Psoas muscle (tissue), 8 donors: Measurements from ENCODE around the gene CRB1. TPM values are rescaled to one million over a fixed set of nuclear protein-coding genes. Genes with fewer than 3 reads are reported as not detected.

Experiments
- ATAC-seq, 4 donors: fragments of 200-7000 bp; cut with Tn5 transposase; one replicate each; pipeline ENCODE4 v1.9.1; 2020; ENCODE audit warnings: moderate library complexity in 3 of 4, mild to moderate bottlenecking in 2 of 4
- DNase-seq, 2 donors: peaks; one replicate each; pipeline ENCODE4 v3.0.0-alpha.2; 2020
- H3K27ac ChIP-seq: fragments of 200-600 bp; one replicate; pipeline ENCODE4 v1.8.0; 2022
- H3K27me3 ChIP-seq, 3 donors: fragments of 200-600 bp in 1 of 3; one replicate each; pipeline versions ENCODE4 v1.6.1 to v1.8.0; 2013 to 2022; ENCODE audit warnings: low read length in 2 of 3, mild to moderate bottlenecking in 2 of 3, moderate library complexity in 1 of 3; ENCODE audit not compliant: insufficient read depth in 3 of 3
- H3K36me3 ChIP-seq, 2 donors: fragments of 200-600 bp in 1 of 2; one replicate each; pipeline versions ENCODE4 v1.6.1 to v1.8.0; 2013 to 2022; ENCODE audit warnings: low read depth in 1 of 2, mild to moderate bottlenecking in 1 of 2, moderate library complexity in 1 of 2; ENCODE audit not compliant: insufficient read depth in 1 of 2
- H3K4me1 ChIP-seq: fragments of 200-600 bp; one replicate; pipeline ENCODE4 v1.8.0; 2022
- H3K4me3 ChIP-seq: fragments of 200-600 bp; one replicate; pipeline ENCODE4 v1.8.0; 2022; ENCODE audit warnings: mild to moderate bottlenecking
- H3K9me3 ChIP-seq: fragments of 200-600 bp; one replicate; pipeline ENCODE4 v1.8.0; 2022
- CTCF ChIP-seq: fragments of 200-600 bp; IDR thresholded peaks from one replicate; pipeline ENCODE4 v1.8.0; 2022; ENCODE audit warnings: antibody characterized with exemption
- WGBS, 3 donors: extraction: QIAGEN DNeasy Blood & Tissue Kit; methylation state at CpG; one replicate each; pipeline versions ENCODE4 v1.1.6 to v1.1.7; 2013; 5-methylcytosine and 5-hydroxymethylcytosine counted together
- intact Hi-C, 2 donors: fragments of 100-400 bp; cut with DNase I; formaldehyde crosslinking; loops; one replicate each; pipeline versions ENCODE4 v1.11.0 to v1.14.2; 2022
- polyA plus RNA-seq, 3 donors: library from polyadenylated mRNA; stranded (reverse); fragments of 200-250 nt; gene quantifications; one replicate each; pipeline ENCODE4 v1.2.3, GENCODE V29; 2013
- total RNA-seq, 4 donors: library from RNA; stranded (reverse); fragmentation: NEBNext Ultra II Directional in 2 of 4; extraction: Animal tissue kit (Norgen Biotek cat#: 25700) in 2 of 4; gene quantifications; one replicate each; pipeline versions ENCODE4 v1.2.1 to v1.2.4, GENCODE V29; 2021 to 2023
- donor health status: healthy with polysubstance abuse.
- donor health status: DM: no; HTN: no; CAD: no; lungs with moderate emphysema.
- donor health status: Bipolar disorder and iron deficiency.
- donor health status: healthy.
- donor health status: DM: yes; HTN: yes; CAD: no.
- donor health status: DM: no; HTN: no; CAD: no.
- donor health status: DM: no; HTN: no; CAD: no.
- donor health status: DM: yes; HTN: yes; CAD: no.

Gene CRB1
- total and polyA plus RNA-seq, 7 donors: 0.06 to 1.3 (median 0.77) TPM

- Histone ChIP-seq H3K4me1 (no peaks in the 10 kb centered on the region), H3K27me3 (no peaks in the 10 kb centered on the region), H3K9me3 (no peaks in the 10 kb centered on the region), H3K4me3 (no peak overlapping the region), H3K27ac (no peak overlapping the region), H3K36me3 (no peaks in the 10 kb centered on the region)
- DNase-seq: no peak
- ATAC-seq: no peak
- no peak for TF ChIP-seq CTCF
- intact Hi-C loops: no loop called here
- WGBS, 3 donors: 70 to 79% (median 72%) methylated on average over 3 of the region's 3 CpGs
These were observed 147.2 kb downstream of the CRB1 start for GRCh38 chr1:197415221-197415620.

- intact Hi-C loops: no loop called here
- Histone ChIP-seq H3K4me1 (no peaks in the 10 kb centered on the region), H3K9me3 (no peaks in the 10 kb centered on the region), H3K36me3 (no peaks in the 10 kb centered on the region), H3K4me3 (no peak overlapping the region), H3K27me3 (no peaks in the 10 kb centered on the region), H3K27ac (no peak overlapping the region)
- DNase-seq: no peak
- TF ChIP-seq CTCF: no peak
- no peak for ATAC-seq
- WGBS, 3 donors: 85 to 96% (median 91%) methylated on average over 1 of the region's 1 CpG
These were observed 150.6 kb downstream of the CRB1 start for GRCh38 chr1:197418693-197419092.

- TF ChIP-seq CTCF: no peak
- intact Hi-C loops: no loop called here
These were observed 154.9 kb downstream of the CRB1 start for GRCh38 chr1:197422993-197423392.

GRCh38 chr1:197424380-197424779 is 156.3 kb downstream of the CRB1 start:
- no peaks in the 10 kb centered on the region for H3K36me3 ChIP-seq
- TF ChIP-seq CTCF: no peak
- no peak overlapping the region for H3K27ac ChIP-seq
- intact Hi-C loops: no loop called here
- ATAC-seq (no peak), DNase-seq (no peak)
- no peak overlapping the region for H3K4me3 ChIP-seq
- H3K4me1 ChIP-seq: no peaks in the 10 kb centered on the region
- no peaks in the 10 kb centered on the region for H3K27me3 ChIP-seq
- H3K9me3 ChIP-seq: no peaks in the 10 kb centered on the region
- WGBS, 3 donors: 86 to 91% (median 90%) methylated on average over 6 of the region's 6 CpGs

More at GRCh38 chr1:197422993-197423392, 154.9 kb downstream of the CRB1 start:
- 83 to 88% (median 85%) methylated on average over 1 of the region's 1 CpG for WGBS, 3 donors
- no peak overlapping the region for H3K27ac ChIP-seq
- no peak for ATAC-seq
- H3K4me3 ChIP-seq: no peak overlapping the region
- no peaks in the 10 kb centered on the region for H3K4me1 ChIP-seq
- no peak for DNase-seq
- no peaks in the 10 kb centered on the region for H3K27me3 ChIP-seq
- H3K36me3 ChIP-seq: no peaks in the 10 kb centered on the region
- H3K9me3 ChIP-seq: no peaks in the 10 kb centered on the region

- intact Hi-C loops: no loop called here
- H3K27me3 ChIP-seq: no peaks in the 10 kb centered on the region
- no peaks in the 10 kb centered on the region for H3K9me3 ChIP-seq
- DNase-seq (no peak), ATAC-seq (no peak)
- H3K4me3 ChIP-seq: no peak overlapping the region
- no peak for TF ChIP-seq CTCF
- no peaks in the 10 kb centered on the region for H3K36me3 ChIP-seq
- WGBS, 3 donors: 85 to 92% (median 91%) methylated on average over 7 of the region's 7 CpGs
- H3K27ac ChIP-seq: no peak overlapping the region
- no peaks in the 10 kb centered on the region for H3K4me1 ChIP-seq
These were observed 161.3 kb downstream of the CRB1 start for GRCh38 chr1:197429372-197429771.
